Astrocyte (in vitro differentiated cells and primary cell): ENCODE measurements around the gene UPK2. TPM values are rescaled to one million over a fixed set of nuclear protein-coding genes. Genes with fewer than 3 reads are reported as not detected.

Experiments used
- DNase-seq: peaks from one replicate; pipeline ENCODE4 v3.0.0-alpha.2; 2010; ENCODE audit warnings: low read depth
- FAIRE-seq: peaks from 2 replicates; lab custom pipeline; 2011; peaks lifted over from hg19 to GRCh38; lab: Jason Lieb, UNC
- H2AFZ ChIP-seq: 2 replicates; pipeline ENCODE4 v1.6.0; 2012; ENCODE audit warnings: low read depth, low read length, inconsistent platforms
- H3K27ac ChIP-seq: 2 replicates; pipeline ENCODE4 v1.5.1; 2011; ENCODE audit warnings: low read depth, low read length, inconsistent platforms
- H3K27me3 ChIP-seq: 2 replicates; pipeline ENCODE4 v1.6.0; 2011; ENCODE audit warnings: low read length, inconsistent platforms; ENCODE audit not compliant: insufficient read depth
- H3K36me3 ChIP-seq: 2 replicates; pipeline ENCODE4 v1.5.1; 2011; ENCODE audit warnings: low read length, inconsistent platforms; ENCODE audit not compliant: insufficient read depth
- H3K4me1 ChIP-seq: 2 replicates; pipeline ENCODE4 v1.5.1; 2011; ENCODE audit warnings: low read length, inconsistent platforms; ENCODE audit not compliant: insufficient read depth
- H3K4me2 ChIP-seq: 2 replicates; pipeline ENCODE4 v1.6.0; 2012; ENCODE audit warnings: low read length, inconsistent platforms
- H3K4me3 ChIP-seq: 2 replicates; pipeline ENCODE4 v1.5.1; 2011; ENCODE audit warnings: low read depth, mild to moderate bottlenecking, low read length, inconsistent platforms; ENCODE audit not compliant: insufficient read depth
- H3K79me2 ChIP-seq: 2 replicates; pipeline ENCODE4 v1.6.0; 2012; ENCODE audit warnings: mild to moderate bottlenecking, low read length, inconsistent platforms; ENCODE audit not compliant: insufficient read depth
- H3K9ac ChIP-seq: 2 replicates; pipeline ENCODE4 v1.6.0; 2012; ENCODE audit warnings: mild to moderate bottlenecking, low read length, inconsistent platforms
- H3K9me3 ChIP-seq: 2 replicates; pipeline ENCODE4 v1.5.1; 2012; ENCODE audit warnings: low read depth, mild to moderate bottlenecking, low read length, inconsistent platforms; ENCODE audit not compliant: insufficient read depth
- H4K20me1 ChIP-seq: 2 replicates; pipeline ENCODE4 v1.6.0; 2012; ENCODE audit warnings: low read length, inconsistent platforms; ENCODE audit not compliant: insufficient read depth
- H3K27ac Mint-ChIP-seq: one replicate; pipeline ENCODE4 v1.8.0; 2021; ENCODE audit warnings: mild to moderate bottlenecking, mixed read lengths; ENCODE audit not compliant: unreplicated experiment
- H3K27me3 Mint-ChIP-seq: one replicate; pipeline ENCODE4 v1.8.0; 2021; ENCODE audit warnings: low read depth, mixed read lengths; ENCODE audit not compliant: unreplicated experiment
- H3K36me3 Mint-ChIP-seq: one replicate; pipeline ENCODE4 v1.8.0; 2021; ENCODE audit warnings: low read depth, mixed read lengths; ENCODE audit not compliant: unreplicated experiment
- H3K4me1 Mint-ChIP-seq: one replicate; pipeline ENCODE4 v1.8.0; 2021; ENCODE audit warnings: low read depth, mixed read lengths; ENCODE audit not compliant: unreplicated experiment
- H3K4me3 Mint-ChIP-seq: one replicate; pipeline ENCODE4 v1.8.0; 2021; ENCODE audit warnings: mild to moderate bottlenecking, moderate library complexity, mixed read lengths; ENCODE audit not compliant: unreplicated experiment
- H3K9me3 Mint-ChIP-seq: one replicate; pipeline ENCODE4 v1.8.0; 2021; ENCODE audit warnings: mild to moderate bottlenecking, mixed read lengths; ENCODE audit not compliant: unreplicated experiment
- EZH2 ChIP-seq: IDR thresholded peaks from 2 replicates; pipeline ENCODE4 v1.6.1; 2012; ENCODE audit warnings: mild to moderate bottlenecking, low read length, inconsistent platforms; ENCODE audit not compliant: insufficient read depth
- total RNA-seq: library from RNA; stranded (reverse); gene quantifications from 2 replicates; pipeline ENCODE4 v1.2.1, GENCODE V29; 2021
- TF ChIP-seq, protein P1 (sequence below): IDR thresholded peaks from 2 replicates; pipeline ENCODE4 v1.5.1; 2011; ENCODE audit warnings: low read depth, mild to moderate bottlenecking, inconsistent platforms, low read length, moderate library complexity; ENCODE audit not compliant: insufficient read depth

The UPK2 gene
- total RNA-seq, 1 donor from 2014 or later, result not detected

DNA sequence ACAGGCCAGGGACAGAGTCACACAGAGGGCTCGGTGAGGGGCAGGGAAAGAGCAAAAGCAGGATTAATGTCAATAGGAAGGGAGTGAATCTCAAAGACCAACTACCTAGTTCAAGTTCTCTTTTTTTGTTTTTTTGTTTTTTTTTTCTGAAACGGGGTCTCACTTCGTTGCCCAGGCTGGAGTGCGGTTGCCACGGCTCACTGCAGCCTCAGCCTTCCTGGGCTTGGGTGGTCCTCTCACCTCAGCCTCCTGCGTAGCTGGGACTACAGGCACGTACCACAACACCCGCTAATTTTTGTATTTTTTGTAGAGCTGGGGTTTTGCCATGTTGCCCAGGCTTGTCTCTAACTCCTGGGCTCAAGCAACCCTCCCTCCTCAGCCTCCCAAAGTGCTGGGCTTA is 20.7 kb upstream of the UPK2 start:
- no peak overlapping the region for H3K4me3 Mint-ChIP-seq
- no peak overlapping the region for H3K9ac ChIP-seq
- H4K20me1 ChIP-seq, result no peaks in the 10 kb centered on the region
- H3K4me1 ChIP-seq, result peaks cover 22% of the 10 kb centered on the region
- no peaks in the 10 kb centered on the region for H3K36me3 ChIP-seq
- H3K9me3 ChIP-seq, result no peaks in the 10 kb centered on the region
- H3K27ac ChIP-seq, result no peak overlapping the region
- no peak overlapping the region for H3K4me3 ChIP-seq
- no peaks in the 10 kb centered on the region for H3K79me2 ChIP-seq
- H3K27ac Mint-ChIP-seq, result no peak overlapping the region
- H2AFZ ChIP-seq, result no peak overlapping the region
- no peak for TF ChIP-seq EZH2
- TF ChIP-seq, protein P1, sequence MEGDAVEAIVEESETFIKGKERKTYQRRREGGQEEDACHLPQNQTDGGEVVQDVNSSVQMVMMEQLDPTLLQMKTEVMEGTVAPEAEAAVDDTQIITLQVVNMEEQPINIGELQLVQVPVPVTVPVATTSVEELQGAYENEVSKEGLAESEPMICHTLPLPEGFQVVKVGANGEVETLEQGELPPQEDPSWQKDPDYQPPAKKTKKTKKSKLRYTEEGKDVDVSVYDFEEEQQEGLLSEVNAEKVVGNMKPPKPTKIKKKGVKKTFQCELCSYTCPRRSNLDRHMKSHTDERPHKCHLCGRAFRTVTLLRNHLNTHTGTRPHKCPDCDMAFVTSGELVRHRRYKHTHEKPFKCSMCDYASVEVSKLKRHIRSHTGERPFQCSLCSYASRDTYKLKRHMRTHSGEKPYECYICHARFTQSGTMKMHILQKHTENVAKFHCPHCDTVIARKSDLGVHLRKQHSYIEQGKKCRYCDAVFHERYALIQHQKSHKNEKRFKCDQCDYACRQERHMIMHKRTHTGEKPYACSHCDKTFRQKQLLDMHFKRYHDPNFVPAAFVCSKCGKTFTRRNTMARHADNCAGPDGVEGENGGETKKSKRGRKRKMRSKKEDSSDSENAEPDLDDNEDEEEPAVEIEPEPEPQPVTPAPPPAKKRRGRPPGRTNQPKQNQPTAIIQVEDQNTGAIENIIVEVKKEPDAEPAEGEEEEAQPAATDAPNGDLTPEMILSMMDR, result no peak
- FAIRE-seq (no peak), DNase-seq (no peak)
- no peaks in the 10 kb centered on the region for H3K9me3 Mint-ChIP-seq
- no peaks in the 10 kb centered on the region for H3K36me3 Mint-ChIP-seq
- peaks cover 20% of the 10 kb centered on the region for H3K4me1 Mint-ChIP-seq
- no peak overlapping the region for H3K4me2 ChIP-seq
- H3K27me3 ChIP-seq, result no peaks in the 10 kb centered on the region
- H3K27me3 Mint-ChIP-seq, result peaks cover 1% of the 10 kb centered on the region

DNA sequence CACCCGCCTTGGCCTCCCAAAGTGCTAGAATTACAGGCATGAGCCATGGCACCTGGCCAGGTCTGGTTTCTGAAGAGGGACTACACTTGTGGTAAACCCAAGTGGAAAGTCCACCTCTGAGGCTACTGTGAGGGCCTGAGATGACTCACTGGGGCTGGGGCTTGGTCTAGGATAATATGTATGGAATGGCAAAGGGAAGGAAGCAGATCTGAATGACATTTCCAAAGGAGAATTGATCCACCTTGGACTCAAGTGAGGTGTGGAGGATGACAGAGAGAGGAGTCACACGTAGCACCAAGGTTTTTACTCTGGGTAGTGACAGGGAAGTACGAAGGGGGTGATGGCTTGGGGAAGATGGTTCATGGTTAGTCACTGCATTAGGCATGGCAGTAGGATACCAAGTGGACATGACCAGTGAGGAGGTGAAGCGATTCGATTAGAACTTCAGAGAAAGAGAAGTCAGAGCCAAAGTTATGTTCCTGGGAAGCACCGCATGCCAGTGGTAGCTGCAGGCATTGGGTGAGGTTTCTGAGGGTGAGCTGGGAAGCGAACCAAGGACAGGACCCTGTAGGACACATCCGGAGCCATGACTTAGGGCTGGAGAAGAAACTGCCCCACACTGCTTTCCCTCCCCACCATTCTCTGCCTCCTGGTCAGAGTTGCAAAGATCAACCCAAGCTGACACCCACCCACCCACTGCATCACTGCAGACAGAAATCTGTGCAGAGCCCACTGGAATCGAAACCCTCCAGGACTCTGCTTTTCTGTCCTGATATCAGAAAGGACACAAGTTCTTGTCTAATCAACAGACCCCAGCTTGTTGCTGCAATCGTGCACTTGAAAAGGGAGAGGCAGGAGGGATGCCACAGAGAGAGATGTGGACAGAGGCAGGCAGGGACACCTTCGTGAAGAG is 17.4 kb upstream of the UPK2 start:
- Histone ChIP-seq H4K20me1 (no peaks in the 10 kb centered on the region), H3K4me2 (peak overlapping the region; percentile 47), H3K4me3 (no peak overlapping the region), H3K27me3 (no peaks in the 10 kb centered on the region), H3K79me2 (no peaks in the 10 kb centered on the region), H3K9me3 (no peaks in the 10 kb centered on the region), H3K36me3 (no peaks in the 10 kb centered on the region), H3K27ac (no peak overlapping the region), H3K4me1 (peaks cover 22% of the 10 kb centered on the region), H3K9ac (no peak overlapping the region), H2AFZ (no peak overlapping the region)
- FAIRE-seq (peak; percentile 77), DNase-seq (peak; percentile 92)
- Mint-ChIP-seq H3K27me3 (peaks cover 14% of the 10 kb centered on the region), H3K9me3 (no peaks in the 10 kb centered on the region), H3K27ac (peak overlapping the region; percentile 14), H3K4me1 (peaks cover 16% of the 10 kb centered on the region), H3K36me3 (no peaks in the 10 kb centered on the region), H3K4me3 (peak overlapping the region; percentile 56)
- TF ChIP-seq, protein P1, result no peak
- TF ChIP-seq EZH2, result no peak

DNA sequence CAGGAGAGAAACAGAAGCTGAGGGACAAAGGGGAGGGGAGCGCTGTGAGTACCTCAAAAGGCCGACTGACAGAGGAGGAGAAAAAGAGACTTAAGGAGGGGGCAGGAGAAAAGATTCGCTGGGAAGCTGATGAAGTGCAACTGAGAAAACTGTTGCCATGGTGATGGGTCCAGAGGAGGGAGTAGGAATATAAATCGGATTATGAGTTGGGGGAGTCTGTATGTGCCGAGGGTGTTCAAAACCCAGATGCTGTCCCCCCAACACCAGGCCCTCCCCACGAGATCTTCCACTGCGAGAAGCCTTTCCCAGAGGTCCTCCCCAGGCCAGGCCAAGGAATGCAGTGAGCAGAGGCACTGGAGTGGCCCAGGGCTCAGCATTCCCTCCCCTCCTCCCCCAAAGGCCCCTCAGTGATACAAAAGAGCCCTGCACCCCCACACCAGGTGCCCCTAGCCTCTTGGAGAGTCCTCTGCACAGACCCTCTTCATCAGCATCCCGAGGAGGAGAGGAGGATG is 16.6 kb upstream of the UPK2 start:
- no peak overlapping the region for H3K4me3 ChIP-seq
- FAIRE-seq, result no peak
- no peak overlapping the region for H3K27ac Mint-ChIP-seq

More for the DNA sequence above, 16.6 kb upstream of the UPK2 start:
- no peak overlapping the region for H3K27ac ChIP-seq
- H3K4me1 Mint-ChIP-seq, result peaks cover 16% of the 10 kb centered on the region
- H2AFZ ChIP-seq, result peak overlapping the region; percentile 26
- no peaks in the 10 kb centered on the region for H4K20me1 ChIP-seq
- peak overlapping the region; percentile 47 for H3K4me2 ChIP-seq
- no peaks in the 10 kb centered on the region for H3K36me3 ChIP-seq
- peaks cover 14% of the 10 kb centered on the region for H3K27me3 Mint-ChIP-seq
- H3K4me3 Mint-ChIP-seq, result peak overlapping the region; percentile 56
- no peaks in the 10 kb centered on the region for H3K79me2 ChIP-seq
- no peak for DNase-seq
- H3K9ac ChIP-seq, result no peak overlapping the region
- TF ChIP-seq EZH2, result no peak
- TF ChIP-seq, protein P1, result no peak
- H3K36me3 Mint-ChIP-seq, result no peaks in the 10 kb centered on the region
- peaks cover 22% of the 10 kb centered on the region for H3K4me1 ChIP-seq
- no peaks in the 10 kb centered on the region for H3K27me3 ChIP-seq
- no peaks in the 10 kb centered on the region for H3K9me3 Mint-ChIP-seq
- no peaks in the 10 kb centered on the region for H3K9me3 ChIP-seq
